Inflammatory macrophage (primary cell): Measurements from ENCODE around the gene RALGAPA1.
A peak's percentile ranks its signal among the peaks of the same experiment; 100 is the strongest.
"Not testable (repeated sequence)": the region's sequence is repeated elsewhere in the genome, so short reads cannot be mapped to it uniquely, and the experiment has no call there.

ENCODE experiments used
- DNase-seq, 2 donors: peaks; one replicate each; pipeline ENCODE4 v3.0.0-alpha.2; 2020 to 2022

RALGAPA1 gene

GRCh38 chr14:35619998-35620397 lies 189.1 kb downstream of the RALGAPA1 start:
- not testable (repeated sequence) for DNase-seq

DNA sequence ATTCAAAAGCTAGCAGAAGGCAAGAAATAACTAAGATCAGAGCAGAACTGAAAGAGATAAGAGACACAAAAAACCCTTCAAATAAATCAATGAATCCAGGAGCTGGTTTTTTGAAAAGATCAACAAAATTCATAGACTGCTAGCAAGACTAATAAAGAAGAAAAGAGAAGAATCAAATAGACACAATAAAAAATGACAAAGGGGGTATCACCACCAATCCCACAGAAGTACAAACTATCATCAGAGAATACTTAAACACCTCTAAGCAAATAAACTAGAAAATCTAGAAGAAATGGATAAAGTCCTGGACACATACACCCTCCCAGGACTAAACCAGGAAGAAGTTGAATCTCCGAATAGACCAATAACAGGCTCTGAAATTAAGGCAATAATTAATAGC lies 189.6 kb downstream of the RALGAPA1 start:
- DNase-seq, result not testable (repeated sequence)

DNA sequence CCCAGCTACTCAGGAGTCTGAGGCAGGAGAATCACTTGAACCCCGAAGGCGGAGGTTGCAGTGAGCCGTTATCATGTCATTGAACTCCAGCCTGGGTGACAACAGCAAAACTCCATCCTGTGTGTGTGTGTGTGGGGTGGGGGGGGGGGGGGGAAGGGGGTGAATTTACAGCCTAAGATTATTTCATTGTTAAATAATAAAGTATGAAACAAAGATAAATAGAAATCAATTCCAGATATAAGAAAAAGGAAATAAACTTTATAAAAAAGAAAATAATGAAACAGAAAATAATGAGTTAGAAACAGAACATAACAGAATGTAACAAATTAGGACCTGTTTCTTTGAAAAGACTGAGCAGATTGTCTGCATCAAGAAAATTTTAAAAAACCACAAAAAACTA lies 191.6 kb downstream of the RALGAPA1 start:
- DNase-seq, result no peak

DNA sequence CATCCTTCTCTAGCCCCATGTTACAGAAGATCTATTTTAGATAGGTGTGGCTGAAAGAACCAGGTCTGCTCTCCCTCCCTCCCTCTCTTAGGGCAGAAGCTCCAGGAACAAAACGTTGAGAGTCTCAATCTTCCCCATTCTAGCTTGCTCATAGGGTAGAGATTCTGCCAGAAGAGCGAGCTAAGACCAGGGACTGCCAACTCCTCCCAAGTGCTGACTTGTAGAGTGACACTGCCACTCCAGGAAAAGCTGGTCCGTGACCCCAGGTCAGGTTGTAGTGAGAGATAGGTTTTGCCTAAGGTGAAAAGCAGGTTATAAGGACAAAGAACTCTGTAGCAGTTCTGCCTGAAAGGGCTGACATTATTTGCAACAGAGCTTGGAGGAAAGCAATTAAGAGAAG lies 201.7 kb downstream of the RALGAPA1 start:
- DNase-seq, result no peak

- DNase-seq, result no peak
Observed at GRCh38 chr14:35600253-35600652, 208.8 kb downstream of the RALGAPA1 start.

DNA sequence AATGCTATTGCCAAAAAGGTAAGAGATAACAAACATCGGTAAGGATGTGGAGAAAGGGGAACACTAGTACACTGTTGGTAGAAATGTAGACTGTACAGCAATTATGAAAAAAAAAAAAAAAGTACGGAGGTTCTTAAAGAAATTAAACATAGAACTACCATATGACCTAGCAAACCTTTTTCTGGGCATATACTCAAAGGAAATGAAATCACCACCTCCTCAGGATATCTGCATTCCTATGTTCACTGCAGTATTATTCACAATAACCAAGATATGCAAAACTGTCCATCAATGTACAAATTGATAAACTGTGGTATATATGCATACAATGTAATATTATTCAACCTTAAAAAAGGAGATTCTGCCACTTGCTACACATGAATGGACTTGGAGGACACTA lies 214.5 kb downstream of the RALGAPA1 start:
- no peak for DNase-seq

GRCh38 chr14:35587373-35587772 lies 221.7 kb downstream of the RALGAPA1 start:
- DNase-seq, result not testable (repeated sequence)

DNA sequence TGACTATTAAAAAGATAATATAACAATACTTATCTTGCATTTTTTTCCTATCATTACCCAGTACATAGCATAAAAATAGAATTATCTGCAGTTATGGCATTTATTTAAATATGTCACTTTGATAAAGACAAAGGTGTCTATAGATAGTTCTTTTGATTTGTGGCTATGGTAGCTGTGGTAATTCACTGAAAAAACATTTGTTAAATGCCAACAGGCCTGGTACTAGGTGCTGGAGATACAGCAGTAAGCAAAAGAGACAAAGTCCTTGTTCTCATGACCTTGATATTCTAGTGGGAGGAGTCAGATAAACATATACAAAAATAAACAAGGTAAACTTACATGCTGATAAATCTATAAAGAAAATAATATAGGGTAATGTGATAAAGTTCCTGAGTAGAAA lies 230.5 kb downstream of the RALGAPA1 start:
- DNase-seq, result no peak

DNA sequence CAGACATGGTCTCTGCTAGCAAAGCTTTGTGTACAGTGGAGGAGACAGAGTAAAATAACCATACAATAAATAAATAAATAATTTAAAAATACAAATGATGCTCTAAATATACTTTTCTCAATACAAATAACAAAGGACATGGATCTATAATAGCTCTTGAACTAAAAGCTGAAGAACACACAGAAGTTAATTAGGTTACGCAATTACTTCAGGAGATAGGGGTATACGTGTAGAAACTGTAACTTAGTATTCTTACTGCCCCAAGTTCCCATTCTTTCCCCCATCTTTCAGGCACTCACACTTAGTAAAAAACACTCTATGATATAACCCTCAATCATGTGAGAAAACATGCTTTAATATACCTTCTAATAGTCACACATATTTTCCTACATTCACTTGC lies 231.0 kb downstream of the RALGAPA1 start:
- no peak for DNase-seq

DNA sequence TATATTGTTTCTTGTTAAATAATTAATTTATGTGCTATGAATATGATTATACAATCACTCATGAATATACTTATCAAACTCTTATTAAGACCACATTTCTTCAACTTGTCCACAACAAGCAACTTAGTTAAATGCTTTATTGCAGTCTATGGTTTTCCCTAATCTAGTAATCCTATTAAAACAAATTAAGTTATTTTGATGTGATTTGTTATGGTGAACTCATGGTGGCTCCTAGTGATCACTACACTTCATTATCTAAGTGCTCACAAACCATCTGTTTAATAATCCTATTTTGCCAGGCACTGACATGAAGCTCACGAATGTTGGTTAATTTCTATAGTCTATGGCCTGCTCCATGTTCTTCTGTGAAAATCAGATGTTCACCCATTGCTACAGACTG lies 232.2 kb downstream of the RALGAPA1 start:
- no peak for DNase-seq

DNA sequence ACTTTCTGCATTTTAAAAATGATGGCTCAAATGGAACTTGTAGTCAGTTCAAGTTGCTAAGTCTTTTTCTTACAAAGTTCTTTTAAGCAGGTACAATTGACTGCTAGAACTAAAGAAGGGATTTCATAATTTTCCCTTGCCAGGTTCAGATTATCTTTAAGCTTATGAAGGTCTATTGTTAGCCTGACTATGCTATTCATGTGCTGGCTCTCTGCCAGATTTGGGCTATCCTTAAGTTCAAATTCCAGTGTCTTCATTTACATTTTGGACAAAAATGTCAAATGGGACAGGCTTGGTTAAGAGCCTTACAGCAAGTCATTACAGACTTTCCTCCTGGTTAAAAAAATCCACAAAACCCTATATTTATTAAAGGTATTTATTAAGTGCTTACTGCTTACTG lies 232.8 kb downstream of the RALGAPA1 start:
- no peak for DNase-seq

DNA sequence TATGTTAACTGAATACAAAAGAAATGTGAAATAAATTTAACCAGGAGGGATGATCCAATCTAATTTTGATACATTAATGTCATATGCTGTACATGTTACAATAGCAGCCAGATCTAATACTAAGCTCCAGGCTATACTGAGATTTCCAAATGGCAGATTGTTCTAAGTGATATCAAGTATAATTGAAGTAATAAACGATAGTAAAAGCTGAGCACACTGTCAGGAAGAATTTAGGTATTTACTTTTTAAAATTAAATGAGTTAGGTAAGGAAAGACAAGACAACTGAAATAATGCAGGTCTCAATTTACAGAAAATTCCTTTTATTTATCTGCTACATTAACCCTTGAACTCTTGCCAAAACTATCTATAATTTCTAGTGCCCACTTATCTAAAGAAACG lies 235.2 kb downstream of the RALGAPA1 start:
- no peak for DNase-seq

DNA sequence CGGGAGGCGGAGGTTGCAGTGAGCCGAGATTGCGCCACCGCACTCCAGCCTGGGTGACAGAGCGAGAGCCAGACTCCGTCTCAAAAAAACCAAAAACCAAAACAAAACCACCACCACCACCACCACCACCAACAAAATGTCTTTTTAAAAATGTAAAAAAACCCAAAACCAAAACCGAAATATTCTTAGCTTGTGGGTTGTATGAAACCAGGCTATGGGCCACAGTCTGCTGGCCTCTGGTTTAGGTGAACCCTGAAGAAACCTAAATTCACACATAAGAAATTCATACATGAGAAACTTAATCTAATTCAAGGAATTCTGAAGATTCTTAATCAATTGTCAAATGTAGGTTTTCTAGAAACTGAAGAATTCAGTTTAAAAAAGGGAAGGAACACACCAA lies 237.5 kb downstream of the RALGAPA1 start:
- no peak for DNase-seq

- no peak for DNase-seq
Observed at GRCh38 chr14:35565871-35566464, 243.1 kb downstream of the RALGAPA1 start.

- DNase-seq, result no peak
Observed at GRCh38 chr14:35558680-35559079, 250.4 kb downstream of the RALGAPA1 start.

GRCh38 chr14:35557221-35557747 lies 251.8 kb downstream of the RALGAPA1 start:
- no peak for DNase-seq

- DNase-seq, result no peak
Observed at GRCh38 chr14:35556548-35556947, 252.5 kb downstream of the RALGAPA1 start.

- DNase-seq, result no peak
Observed at GRCh38 chr14:35553808-35554207, 255.3 kb downstream of the RALGAPA1 start.

DNA sequence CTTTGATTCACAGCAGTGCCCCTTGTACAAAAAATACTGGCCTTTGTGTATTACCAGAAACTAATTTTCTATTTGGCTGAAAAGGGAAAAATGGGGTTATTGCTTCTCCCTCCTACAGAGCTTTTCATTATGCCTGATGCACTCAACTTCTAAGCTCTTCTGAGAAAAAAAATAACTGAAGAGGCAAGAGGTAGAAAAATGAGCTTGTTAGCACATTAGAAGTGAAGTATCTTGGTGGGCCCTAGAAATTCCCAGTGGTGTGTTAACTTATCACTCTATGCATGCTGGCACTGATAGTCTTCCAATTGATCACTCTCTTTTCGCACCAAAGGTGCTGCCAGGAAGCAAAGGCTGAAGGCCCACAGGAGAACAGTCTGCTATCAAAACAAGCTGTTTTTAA lies 258.0 kb downstream of the RALGAPA1 start:
- no peak for DNase-seq

DNA sequence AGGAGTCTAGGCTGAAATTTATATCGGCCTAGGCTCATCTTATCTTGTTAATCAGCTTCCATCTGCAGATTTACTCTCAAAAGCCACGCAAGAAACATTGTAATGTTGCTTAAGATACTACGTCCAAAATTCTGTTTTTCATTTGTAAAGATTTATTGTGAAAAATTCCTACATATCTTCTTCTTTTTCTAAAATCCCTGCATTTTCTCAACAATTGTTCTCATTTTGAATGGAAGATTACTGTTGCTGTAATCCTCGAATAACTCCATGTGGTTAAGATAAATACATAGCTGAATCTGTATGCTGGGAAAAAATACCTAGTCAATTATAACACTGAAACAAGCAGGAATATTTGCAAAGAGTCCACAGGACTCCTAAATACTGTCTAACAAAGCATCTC lies 259.5 kb downstream of the RALGAPA1 start:
- DNase-seq, result no peak

DNA sequence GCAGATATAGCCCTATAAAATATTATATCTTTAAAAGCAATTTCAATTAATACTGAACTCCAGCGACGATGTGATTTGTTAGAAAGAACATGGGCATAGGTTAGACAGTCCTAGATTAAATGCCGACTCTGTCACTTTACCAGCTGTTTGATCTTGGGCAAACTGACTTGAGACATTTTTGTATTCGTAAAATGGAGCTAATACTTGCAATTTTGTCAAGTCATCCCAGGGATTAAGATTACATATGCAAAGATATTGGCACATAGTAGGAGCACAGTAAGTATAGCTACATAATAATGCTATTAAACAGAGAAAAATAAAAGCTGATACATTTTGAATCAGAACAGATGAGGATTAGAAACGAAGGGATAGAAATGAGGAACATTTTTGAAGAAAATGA lies 266.1 kb downstream of the RALGAPA1 start:
- DNase-seq, result no peak

GRCh38 chr14:35539969-35540368 lies 269.1 kb downstream of the RALGAPA1 start:
- DNase-seq, result no peak

GRCh38 chr14:35535483-35536112 lies 273.5 kb downstream of the RALGAPA1 start:
- DNase-seq, result no peak

GRCh38 chr14:35534873-35535482 lies 274.1 kb downstream of the RALGAPA1 start:
- peak; percentile 71 to 72 for DNase-seq
